ENCODE measurements around the gene OPN3. TPM values are rescaled to one million over a fixed set of nuclear protein-coding genes. Genes with fewer than 3 reads are reported as not detected.

The OPN3 gene
- total RNA-seq, 1 donor from 2014 or later = 10.5 TPM

GRCh38 chr1:241646201-241646600 lies 6.0 kb upstream of the OPN3 start:
- no peak for DNase-seq (ENCODE audit: low spot score)

- no peak for DNase-seq (ENCODE audit: low spot score)
Observed at GRCh38 chr1:241645199-241645598, 5.0 kb upstream of the OPN3 start.

GRCh38 chr1:241644259-241644658 lies 4.1 kb upstream of the OPN3 start:
- DNase-seq (ENCODE audit: low spot score) = no peak

- no peak for DNase-seq (ENCODE audit: low spot score)
Observed at GRCh38 chr1:241642593-241642944, 2.4 kb upstream of the OPN3 start.

- DNase-seq (ENCODE audit: low spot score) = no peak
Observed at GRCh38 chr1:241641773-241642592, 1.8 kb upstream of the OPN3 start.

- DNase-seq (ENCODE audit: low spot score) = no peak
Observed at GRCh38 chr1:241640867-241641622, 876 bp upstream of the OPN3 start.

GRCh38 chr1:241639623-241640148 lies 483 bp downstream of the OPN3 start:
- no peak for DNase-seq (ENCODE audit: low spot score)

GRCh38 chr1:241638909-241639622 lies 1.1 kb downstream of the OPN3 start:
- DNase-seq (ENCODE audit: low spot score) = no peak

GRCh38 chr1:241638099-241638682 lies 2.0 kb downstream of the OPN3 start:
- no peak for DNase-seq (ENCODE audit: low spot score)

- no peak for DNase-seq (ENCODE audit: low spot score)
Observed at GRCh38 chr1:241637604-241638003, 2.6 kb downstream of the OPN3 start.

GRCh38 chr1:241637046-241637590 lies 3.1 kb downstream of the OPN3 start:
- no peak for DNase-seq (ENCODE audit: low spot score)

- DNase-seq (ENCODE audit: low spot score) = no peak
Observed at GRCh38 chr1:241636291-241636690, 3.9 kb downstream of the OPN3 start.

GRCh38 chr1:241635556-241636152 lies 4.5 kb downstream of the OPN3 start:
- DNase-seq (ENCODE audit: low spot score) = no peak

GRCh38 chr1:241632987-241633386 lies 7.2 kb downstream of the OPN3 start:
- DNase-seq (ENCODE audit: low spot score) = no peak

GRCh38 chr1:241631674-241632073 lies 8.5 kb downstream of the OPN3 start:
- no peak for DNase-seq (ENCODE audit: low spot score)

GRCh38 chr1:241630899-241631298 lies 9.3 kb downstream of the OPN3 start:
- DNase-seq (ENCODE audit: low spot score) = no peak

- no peak for DNase-seq (ENCODE audit: low spot score)
Observed at GRCh38 chr1:241630476-241630875, 9.7 kb downstream of the OPN3 start.

GRCh38 chr1:241630005-241630404 lies 10.2 kb downstream of the OPN3 start:
- DNase-seq (ENCODE audit: low spot score) = no peak

- DNase-seq (ENCODE audit: low spot score) = no peak
Observed at GRCh38 chr1:241627453-241628259, 12.5 kb downstream of the OPN3 start.

GRCh38 chr1:241624935-241625334 lies 15.2 kb downstream of the OPN3 start:
- DNase-seq (ENCODE audit: low spot score) = no peak

Data from mesenteric fat pad (tissue), 1 donor.